GM18517 (cell line): ENCODE results near the gene PCDHB2.
"Not testable (repeated sequence)": the region's sequence is repeated elsewhere in the genome, so short reads cannot be mapped to it uniquely, and the experiment has no call there.

Source experiments
- ATAC-seq: cut with Tn5 transposase; IDR thresholded peaks from one replicate; pipeline ENCODE4 v1.9.1; 2021; ENCODE audit warnings: mild to moderate bottlenecking, moderate library complexity; ENCODE audit not compliant: unreplicated experiment

Gene PCDHB2

GRCh38 chr5:141135718-141136266 lies 41.4 kb downstream of the PCDHB2 start:
- no peak for ATAC-seq

DNA sequence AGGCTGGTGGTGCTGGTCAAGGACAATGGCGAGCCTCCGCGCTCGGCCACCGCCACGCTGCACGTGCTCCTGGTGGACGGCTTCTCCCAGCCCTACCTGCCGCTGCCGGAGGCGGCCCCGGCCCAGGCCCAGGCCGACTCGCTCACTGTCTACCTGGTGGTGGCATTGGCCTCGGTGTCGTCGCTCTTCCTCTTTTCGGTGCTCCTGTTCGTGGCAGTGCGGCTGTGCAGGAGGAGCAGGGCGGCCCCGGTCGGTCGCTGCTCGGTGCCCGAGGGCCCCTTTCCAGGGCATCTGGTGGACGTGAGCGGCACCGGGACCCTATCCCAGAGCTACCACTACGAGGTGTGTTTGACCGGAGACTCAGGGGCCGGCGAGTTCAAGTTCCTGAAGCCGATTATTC lies 42.9 kb downstream of the PCDHB2 start:
- not testable (repeated sequence) for ATAC-seq
